Activated CD8-positive, alpha-beta memory T cell treated with anti-CD3 and anti-CD28 coated beads for 48 hours (primary cell): ENCODE measurements around the gene KIAA1671.

Experiments used
- DNase-seq, 3 experiments: peaks; one replicate each; pipeline ENCODE4 v3.0.0-alpha.2; 2020; ENCODE audit warnings: low read depth in 2 of 3, low spot score in 2 of 3

Gene KIAA1671

GRCh38 chr22:24977370-24978221 is 25.1 kb downstream of the KIAA1671 start:
- no peak for DNase-seq

GRCh38 chr22:24978308-24978707 is 25.8 kb downstream of the KIAA1671 start:
- DNase-seq = no peak

- DNase-seq = no peak
Observed at GRCh38 chr22:24981066-24981465, 28.6 kb downstream of the KIAA1671 start.

GRCh38 chr22:24981656-24982055 is 29.1 kb downstream of the KIAA1671 start:
- no peak for DNase-seq

- DNase-seq = no peak
Observed at GRCh38 chr22:24982301-24983056, 30.0 kb downstream of the KIAA1671 start.

GRCh38 chr22:24983151-24983550 is 30.6 kb downstream of the KIAA1671 start:
- no peak for DNase-seq

GRCh38 chr22:24984122-24984521 is 31.6 kb downstream of the KIAA1671 start:
- DNase-seq = no peak

- DNase-seq = no peak
Observed at GRCh38 chr22:24985826-24986214, 33.3 kb downstream of the KIAA1671 start.

- no peak for DNase-seq
Observed at GRCh38 chr22:24986816-24987215, 34.3 kb downstream of the KIAA1671 start.

GRCh38 chr22:24989135-24989534 is 36.6 kb downstream of the KIAA1671 start:
- DNase-seq = no peak

- DNase-seq = no peak
Observed at GRCh38 chr22:24989541-24989951, 37.0 kb downstream of the KIAA1671 start.

GRCh38 chr22:24990344-24990905 is 37.9 kb downstream of the KIAA1671 start:
- no peak for DNase-seq

- DNase-seq = no peak
Observed at GRCh38 chr22:24992946-24993345, 40.4 kb downstream of the KIAA1671 start.

- peak in 2 of 3 experiments; percentile 17 to 19 for DNase-seq
Observed at GRCh38 chr22:24994070-24994763, 41.7 kb downstream of the KIAA1671 start.

GRCh38 chr22:24995649-24996180 is 43.2 kb downstream of the KIAA1671 start:
- DNase-seq = no peak

- no peak for DNase-seq
Observed at GRCh38 chr22:24996420-24996952, 44.0 kb downstream of the KIAA1671 start.

GRCh38 chr22:24997023-24997422 is 44.5 kb downstream of the KIAA1671 start:
- DNase-seq = no peak

GRCh38 chr22:25000686-25001085 is 48.2 kb downstream of the KIAA1671 start:
- no peak for DNase-seq

- no peak for DNase-seq
Observed at GRCh38 chr22:25002241-25002985, 49.9 kb downstream of the KIAA1671 start.

GRCh38 chr22:25006354-25006753 is 53.8 kb downstream of the KIAA1671 start:
- DNase-seq = no peak
